Stimulated activated CD4-positive, alpha-beta T cell treated with anti-CD3 and anti-CD28 coated beads, Interleukin-15, amount 100 ng/mL, for 48 hours (primary cell): ENCODE measurements around the gene ATP5MC3.
"Not testable (repeated sequence)": the region's sequence is repeated elsewhere in the genome, so short reads cannot be mapped to it uniquely, and the experiment has no call there.

Source experiments
- DNase-seq, 2 donors: peaks; one replicate each; pipeline ENCODE4 v3.0.0-alpha.2; 2020; ENCODE audit warnings: low read depth in 2 of 2

ATP5MC3 gene

DNA sequence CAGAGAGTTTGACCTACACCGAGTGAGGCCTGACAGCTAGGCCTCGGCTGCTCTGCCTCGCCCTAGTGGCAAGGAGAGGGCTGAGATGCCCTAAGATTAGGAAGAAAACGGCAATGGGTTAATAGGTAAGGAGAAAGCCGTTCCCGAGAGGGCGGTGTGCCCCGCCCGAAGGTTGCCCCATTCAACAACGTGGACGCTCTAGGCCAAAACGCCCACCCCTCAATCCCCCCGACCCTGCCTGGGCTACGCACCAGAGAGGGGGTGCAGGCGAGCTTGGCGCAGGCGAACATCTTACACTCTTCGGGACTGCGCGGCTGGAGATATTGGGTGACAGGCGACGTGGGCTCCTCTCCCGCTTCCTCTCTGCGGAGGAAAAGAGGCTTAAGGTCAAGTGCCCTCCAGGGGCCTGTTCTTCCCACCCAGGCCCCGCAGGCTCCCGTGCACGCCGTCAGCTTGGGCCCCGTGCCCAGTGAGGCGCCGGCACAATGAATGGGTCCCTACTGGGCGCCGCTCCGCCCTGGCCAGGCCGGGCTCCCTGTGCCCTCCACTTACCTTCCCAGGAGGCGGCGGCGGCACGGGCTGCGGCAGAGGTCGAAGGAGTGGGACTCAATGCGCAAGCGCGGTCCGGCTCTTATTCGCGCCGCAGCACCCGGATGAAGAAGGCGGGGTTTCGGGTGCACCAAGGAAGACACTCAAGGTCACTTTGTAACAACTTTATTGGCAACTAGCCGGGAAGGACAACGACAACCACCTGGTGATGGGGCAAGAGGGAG is at the start of gene ATP5MC3:
TSS of gene ATP5MC3 (minus strand) at position 607 of the 773 bp plus-strand sequence. CDS start at position 290, 317 bp downstream.
- peak; percentile 85 to 90 for DNase-seq

DNA sequence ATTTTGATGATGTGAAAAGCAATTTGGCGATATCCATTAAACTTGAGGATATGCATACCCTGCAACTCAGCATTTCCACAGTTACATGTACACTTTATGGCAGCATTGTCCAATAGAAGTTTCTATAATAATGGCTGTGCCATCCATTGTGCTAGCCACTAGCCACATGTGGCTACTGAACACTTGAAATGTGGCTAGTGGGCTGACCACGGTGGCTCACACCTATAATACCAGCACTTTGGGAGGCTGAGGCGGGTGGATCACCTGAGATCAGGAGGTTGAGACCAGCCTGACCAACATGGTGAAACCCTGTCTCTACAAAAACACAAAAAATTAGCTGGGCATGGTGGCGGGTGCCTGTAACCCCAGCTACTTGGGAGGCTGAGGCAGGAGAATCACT is 47.1 kb upstream of the ATP5MC3 start:
- DNase-seq, result not testable (repeated sequence)

DNA sequence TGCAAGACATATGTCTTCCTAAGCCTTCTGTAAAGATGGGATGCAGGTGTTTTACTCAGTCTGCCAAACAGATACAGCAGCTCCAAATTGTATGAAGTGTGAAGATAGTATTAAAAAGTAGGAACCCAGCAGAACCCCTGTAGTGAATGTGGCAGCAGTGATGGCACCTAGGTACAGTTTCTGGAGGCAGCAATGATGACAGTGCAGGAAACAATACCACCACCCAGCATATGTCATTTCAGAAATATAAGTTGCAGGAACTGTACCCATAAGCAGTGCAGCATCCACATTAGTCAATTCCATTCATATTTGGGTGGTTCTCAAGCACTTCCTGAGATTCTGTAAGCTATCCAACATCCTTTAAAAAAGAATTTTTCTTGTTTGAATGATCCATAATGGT is 46.7 kb upstream of the ATP5MC3 start:
- DNase-seq, result no peak

DNA sequence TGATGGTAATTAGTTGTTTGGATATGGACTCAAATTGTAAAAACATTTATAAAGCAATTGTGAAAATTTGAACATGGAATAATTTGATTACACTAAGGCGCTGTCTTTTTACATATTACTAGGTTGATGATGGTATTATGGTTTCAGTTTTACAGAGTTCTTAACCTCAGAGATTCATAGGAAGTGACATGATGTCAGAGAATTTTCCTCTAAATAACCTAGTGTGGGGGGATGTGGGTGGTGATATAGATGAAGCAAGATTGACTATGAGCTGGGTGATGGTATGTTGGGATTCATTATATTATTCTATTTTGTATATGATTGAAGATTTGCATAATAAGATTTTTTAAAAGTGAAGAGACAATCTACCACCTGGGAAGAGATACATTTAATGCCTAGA is 45.9 kb upstream of the ATP5MC3 start:
- no peak for DNase-seq

DNA sequence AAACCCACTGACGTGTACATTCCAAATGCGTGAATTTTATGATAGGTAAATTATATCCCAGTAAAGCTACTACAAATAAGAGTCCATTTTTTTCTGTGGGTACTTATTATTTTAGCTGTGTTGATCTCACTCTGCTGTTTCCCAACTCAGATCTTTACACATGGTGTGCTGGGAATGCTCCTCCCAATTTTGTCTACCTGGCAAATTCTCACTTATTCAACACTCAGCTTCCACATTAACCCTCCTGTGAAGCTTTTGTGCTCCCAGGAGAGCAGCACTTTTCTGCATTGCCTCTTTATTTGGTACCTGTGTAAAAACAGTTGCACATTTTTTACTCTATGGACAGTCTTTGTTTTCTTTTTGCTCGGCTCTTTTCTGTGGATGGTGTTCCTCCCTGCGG is 38.6 kb upstream of the ATP5MC3 start:
- DNase-seq, result no peak

DNA sequence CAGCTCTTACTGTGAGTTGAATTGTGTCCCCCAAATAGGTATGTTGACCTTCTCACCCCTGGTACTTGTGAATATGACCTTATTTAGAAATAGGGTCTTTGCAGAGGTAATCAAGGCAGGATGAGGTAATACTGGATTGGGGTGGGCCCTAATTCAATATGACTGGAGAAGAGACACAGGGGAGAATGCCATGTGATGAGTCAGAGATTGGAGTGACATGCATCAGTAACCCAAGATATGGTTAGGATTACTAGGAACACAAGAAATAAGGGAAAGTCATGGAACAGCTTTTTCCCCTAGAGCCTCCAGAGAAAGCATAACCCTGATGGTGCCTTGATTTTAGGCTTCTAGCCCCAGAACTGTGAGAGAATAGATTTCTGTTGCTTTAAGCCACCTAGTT is 37.0 kb upstream of the ATP5MC3 start:
- no peak for DNase-seq

DNA sequence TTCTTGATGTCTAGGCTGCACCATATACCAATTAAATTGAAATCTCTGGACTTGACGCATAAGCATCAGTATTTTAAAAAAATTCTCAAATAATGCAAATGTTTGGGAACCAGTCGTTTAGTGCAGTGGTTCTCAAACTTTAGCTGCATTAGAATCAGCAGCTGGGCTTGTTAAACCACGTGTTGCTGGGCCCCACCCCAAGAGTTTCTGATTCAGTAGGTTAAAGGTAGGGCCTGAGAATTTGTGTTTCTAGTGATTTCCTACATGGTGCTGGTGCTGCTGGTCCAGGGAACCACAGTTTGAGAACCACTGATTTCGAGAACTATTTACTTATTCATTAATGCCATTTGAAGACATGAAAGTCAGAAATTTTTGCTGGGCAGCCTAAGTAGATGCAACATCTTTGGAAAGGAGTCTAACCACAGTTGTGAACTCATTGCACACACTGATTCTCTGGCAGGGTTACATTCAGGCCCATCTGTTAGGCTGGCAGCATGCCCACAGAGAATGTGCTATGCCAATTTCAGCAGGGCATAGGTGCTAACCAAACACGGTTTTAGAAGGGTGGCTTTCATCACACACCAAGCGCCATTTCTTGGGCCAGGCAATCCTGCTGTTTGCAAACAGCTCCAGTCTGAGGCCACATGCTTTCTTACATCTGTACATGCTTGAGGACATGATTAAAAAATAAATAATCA is 26.4 kb upstream of the ATP5MC3 start:
- no peak for DNase-seq

DNA sequence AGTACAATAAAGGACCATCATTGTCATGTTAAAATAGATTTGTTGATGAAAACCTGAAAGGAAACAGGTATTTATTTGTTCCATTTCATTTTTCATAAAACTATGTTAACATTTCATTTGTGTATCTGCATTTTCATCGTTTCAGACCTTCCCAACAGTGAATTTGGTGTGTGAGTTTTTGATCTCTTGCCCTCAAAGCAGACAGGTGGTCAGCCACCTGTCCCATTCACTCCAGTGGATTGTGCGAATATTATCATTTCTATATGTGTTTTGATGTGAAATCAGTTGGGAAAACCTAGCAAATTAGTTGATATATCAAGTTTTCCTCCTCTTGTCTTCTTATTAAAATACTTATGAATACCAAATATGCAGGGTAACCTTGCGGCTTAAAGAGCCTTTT is 25.4 kb upstream of the ATP5MC3 start:
- no peak for DNase-seq

DNA sequence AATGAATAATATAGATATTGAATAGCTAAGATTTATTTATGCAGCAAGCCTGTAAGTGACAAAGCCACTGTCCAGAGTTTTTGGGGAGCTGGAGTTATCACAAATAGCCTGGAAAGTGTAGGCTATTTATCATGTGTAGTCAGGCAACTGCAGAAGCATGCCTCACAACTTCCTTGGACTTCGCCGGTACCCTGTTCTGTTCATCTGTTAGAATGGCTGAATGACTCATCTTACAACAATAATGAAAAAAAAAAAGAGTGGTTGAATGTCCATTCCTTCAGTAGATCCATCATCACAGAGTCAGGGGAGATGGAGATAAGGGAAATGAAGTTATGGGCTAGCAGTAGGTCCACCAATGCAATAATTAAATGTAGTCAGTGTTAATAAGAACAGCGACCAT is 24.0 kb upstream of the ATP5MC3 start:
- DNase-seq, result no peak

DNA sequence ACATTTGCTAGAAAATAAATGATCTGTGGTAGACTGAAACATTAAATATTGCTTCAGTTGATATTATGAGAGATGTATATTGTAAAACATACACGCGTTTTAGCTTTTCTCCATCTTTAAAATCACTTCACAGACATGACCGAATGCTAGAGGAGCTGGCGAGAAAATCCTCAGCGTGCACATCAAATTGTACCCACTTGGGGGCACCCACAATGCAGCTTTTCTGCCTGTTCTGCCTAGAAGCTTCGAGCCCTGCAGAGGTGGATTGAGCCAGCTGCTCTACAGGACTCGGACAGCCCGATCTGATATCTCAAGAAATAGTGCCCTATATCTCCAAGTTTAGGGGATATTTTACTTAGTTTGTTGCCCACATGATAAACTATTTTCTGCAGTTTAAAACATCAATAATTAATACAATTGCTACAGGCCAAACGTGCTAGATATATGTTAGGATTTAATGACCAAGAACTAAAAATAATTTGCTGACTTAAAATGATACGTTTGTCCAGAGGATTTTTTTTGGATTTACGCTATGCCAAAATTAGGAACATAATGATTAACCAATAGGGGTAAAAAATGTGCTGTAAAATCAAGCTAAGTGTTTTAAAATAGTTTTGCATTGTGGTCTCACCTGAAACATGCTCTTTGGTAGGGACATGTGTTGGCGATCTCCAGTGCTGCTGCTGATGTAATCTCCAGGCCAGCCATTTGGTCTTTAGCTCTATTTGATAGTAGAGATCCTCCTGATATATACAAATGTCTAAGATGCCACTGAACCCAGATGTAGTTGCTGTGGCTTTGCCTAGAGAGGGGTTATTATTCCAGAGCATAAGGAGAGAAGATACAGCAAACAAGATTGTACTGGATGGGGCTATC is 22.3 kb upstream of the ATP5MC3 start:
- DNase-seq, result peak; percentile 25 to 51

DNA sequence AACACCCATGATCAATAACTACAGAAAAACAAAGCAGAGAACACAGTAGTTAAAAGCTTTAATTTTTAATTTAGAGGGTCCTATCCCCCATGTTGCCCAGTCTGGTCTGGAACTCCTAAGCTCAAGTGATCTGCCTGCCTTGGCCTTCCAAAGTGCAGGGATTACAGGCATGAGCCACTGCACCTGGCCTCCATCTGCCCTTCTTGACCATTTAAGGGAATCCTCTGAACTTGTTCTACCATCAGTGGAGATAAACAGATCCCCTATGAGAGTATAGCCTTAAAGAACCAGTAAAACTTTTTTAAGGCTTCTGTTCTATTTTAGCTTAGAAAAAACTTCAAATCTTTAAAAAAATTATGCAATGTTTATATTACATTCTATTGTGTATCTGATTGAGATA is 13.5 kb upstream of the ATP5MC3 start:
- no peak for DNase-seq

DNA sequence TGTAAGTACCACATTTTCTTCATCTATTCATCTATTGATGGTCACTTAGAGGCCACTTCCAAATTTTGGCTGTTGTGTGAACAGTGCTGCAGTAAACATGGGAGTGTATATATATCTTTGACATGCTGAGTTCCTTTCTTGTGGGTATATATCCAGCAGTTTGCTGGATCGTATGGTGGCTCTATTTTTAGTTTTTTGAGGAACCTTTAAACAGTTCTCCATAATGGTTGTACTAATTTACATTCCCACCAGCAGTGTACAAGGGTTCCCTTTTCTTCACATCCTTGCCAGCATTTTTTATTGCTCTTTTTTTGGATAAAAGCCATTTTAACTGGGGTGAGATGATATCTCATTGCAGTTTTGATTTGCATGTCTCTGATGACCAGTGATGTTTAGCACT is 7.3 kb upstream of the ATP5MC3 start:
- DNase-seq, result no peak

DNA sequence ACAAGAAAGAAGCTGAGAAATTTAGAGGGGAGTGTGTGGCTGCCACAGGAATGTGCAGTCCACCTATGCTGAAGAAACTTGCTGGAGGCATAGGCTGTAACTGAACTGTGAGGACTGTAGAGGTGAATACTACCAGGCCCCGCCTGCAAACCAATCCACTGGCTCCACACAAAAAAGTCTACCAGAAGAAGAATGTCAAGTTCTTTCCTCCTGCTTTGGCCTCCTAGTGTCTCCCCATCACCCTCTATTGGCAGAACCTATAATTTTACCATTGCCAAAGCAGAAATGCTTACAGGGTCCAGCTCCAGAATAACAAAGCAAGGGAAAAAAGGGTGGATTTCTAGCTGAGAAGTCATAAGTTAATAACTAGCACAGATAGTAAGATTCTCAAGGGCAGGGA is 5.9 kb upstream of the ATP5MC3 start:
- DNase-seq, result no peak

DNA sequence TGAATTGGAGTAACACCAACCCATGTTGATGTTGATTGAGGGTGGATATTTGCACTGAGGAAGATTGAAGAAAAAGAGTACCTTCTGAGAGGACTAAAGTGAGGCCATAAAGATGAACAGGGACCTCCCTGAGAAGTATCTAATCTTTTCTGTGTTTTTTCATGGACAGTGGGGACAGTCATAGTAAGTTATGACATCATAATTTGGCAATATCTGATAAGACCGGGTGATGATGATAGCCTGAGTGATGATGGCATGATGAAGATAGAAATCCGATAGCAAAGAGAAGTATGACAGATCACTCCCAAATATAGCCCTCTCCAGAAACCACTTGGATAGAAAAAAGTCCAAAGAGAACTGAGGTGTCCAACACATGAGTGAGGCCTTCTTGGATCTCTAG is 2.2 kb upstream of the ATP5MC3 start:
- no peak for DNase-seq

DNA sequence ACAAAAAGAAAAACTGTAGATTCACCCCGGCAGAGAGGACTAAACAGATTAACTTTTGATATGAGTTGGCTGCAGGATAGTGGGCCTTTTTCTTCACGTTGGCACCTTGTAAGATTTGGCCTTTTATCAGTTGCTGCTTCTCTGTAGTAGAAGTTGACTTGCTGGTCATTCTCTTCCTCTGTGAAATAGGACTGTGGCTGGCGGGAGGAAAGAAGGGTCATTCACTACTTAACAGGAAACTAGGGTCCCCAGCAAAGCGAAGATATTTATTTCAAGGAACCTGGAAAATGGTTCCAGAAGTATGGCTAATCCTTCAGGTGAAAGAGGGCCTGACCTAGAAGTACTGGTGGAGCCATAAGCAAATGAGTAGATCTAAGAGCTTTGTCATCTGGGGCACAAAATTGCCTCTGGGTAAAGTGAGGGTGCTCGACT is 383 bp upstream of the ATP5MC3 start:
- no peak for DNase-seq

DNA sequence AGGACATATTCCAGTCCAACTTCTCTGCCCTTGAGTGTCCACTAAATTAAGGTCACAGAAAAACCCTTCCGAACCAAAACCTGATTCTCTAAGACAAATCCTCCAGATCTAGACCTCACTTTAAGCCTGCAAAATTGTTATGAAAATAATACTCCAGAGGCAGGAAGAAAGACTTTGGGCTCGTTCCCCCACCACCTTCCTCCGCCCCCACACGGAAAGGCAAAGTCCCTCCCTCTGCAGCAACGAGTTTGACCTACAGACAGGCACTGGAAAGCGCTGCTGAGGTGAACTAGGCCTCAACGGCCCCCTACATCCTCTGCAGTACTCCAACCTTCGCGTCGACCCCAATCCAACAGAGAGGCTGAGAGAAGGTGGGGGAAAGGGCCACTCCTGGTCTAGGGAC is 808 bp downstream of the ATP5MC3 start:
- DNase-seq, result peak; percentile 33 to 44

DNA sequence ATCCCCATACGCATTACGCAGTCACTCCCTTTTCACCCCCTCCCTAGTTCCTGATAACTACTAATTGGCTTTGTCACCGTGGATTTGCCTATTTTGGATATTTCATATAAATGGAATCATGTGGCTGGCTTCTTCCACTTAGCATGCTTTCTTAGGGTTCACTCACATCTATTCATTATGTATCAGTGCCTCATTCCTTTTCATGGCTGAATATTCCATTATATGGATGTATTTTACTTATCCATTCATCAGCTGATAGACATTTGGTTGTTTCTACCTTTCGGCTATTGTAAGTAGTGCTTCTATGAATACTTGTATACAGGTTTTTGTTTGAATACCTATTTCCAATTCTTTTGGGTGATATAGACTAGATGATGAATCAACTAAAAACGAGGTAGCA is 4.9 kb downstream of the ATP5MC3 start:
- DNase-seq, result no peak

DNA sequence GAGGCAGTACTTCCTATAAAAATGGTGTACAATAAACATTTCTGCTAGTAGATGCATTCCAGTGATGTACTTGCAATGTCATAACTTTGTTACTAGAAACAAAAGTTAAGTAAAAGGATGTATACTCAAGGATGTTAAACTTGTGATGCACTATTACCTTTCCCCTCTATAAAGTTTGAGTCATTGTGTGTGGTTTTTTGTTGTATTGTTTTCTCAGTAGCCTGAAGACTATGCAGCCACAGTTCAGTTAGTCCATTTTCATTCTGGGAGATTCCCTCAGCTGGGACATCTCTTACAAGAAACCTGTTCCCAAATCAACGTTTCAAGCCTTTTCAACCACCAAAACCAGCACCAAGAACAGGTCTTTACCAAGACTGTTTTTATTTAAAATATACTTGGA is 5.6 kb downstream of the ATP5MC3 start:
- no peak for DNase-seq

DNA sequence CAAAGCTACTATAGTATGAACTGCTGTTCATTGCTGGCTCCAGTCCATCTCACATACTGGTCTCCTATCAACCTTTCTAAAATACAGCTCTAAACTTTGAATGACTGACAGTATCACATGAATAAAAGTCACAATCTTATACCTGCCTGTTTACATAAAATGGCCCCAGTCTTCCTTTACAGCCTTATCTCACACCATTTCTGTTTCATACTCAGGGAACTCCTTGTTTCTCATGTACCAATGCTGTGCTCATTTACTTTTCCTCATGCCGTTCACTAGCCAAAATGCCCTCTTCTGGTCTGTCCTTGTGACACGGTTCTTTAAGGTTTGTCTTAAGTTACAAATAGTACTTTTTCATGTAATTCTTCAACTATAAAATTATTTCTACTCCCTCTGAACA is 6.2 kb downstream of the ATP5MC3 start:
- no peak for DNase-seq

DNA sequence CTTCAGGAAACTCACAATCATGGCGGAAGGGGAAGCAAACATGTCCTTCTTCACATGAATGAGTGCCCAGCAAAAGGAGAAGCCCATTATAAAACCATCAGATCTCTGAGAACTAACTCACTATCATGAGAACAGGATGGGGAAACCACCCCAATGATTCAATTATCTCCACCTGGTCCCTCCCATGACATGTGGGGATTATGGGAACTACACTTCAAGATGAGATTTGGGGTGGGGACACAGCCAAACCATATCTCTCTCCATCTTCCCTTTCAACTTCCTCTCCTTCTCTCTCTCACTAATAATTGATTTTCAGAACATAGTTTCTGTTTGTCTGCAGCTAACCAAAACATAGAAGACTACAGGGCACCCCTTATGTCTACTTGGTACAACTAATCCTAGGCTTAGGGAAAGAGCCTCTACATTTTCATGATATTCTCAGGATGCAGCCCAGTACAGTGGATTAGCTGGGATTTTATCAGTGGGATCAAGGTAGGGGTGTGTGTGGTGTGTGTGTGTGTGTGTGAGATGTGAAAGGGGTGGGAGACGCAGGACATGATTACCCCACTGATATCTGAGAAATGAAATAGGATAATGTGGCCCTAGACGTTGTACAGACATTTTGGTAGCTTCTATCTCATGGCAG is 10.7 kb downstream of the ATP5MC3 start:
- no peak for DNase-seq

DNA sequence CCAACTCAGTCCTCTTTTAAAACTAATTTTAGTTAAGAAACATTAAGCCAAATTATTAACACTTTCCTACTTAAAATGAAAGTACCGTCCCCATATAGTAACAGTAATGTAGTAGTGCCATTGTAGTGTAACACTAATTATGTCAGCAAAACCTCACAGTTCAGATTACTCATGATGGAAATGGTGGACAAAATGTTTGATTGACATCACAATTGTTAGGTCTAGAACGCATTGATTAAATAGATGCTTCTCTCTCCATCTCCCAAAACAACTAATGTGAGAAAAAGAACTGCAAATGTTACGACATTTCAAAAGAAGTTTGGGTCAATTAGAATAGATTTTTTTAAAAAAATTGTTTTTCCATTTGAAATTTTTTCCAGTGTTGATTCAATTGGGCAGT is 12.3 kb downstream of the ATP5MC3 start:
- no peak for DNase-seq

DNA sequence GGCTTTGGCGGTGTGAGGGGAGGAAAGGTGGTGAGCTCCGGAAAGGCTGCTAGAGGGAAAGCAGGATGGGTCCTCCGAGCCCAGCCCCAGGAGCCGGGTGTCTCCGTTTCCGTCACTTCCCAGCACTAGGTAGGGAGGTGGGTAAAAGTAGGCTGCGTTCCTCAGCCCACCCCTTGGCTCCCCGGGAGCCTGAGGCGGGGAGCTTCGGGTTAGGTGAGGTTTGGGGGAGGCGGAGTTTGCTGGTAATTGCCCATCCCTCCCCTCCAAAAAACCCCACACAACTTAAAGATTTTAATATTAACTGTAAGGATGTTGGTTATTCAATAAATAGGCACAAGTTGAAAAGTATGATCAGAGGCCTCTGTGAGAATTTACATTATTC is 13.0 kb downstream of the ATP5MC3 start:
- DNase-seq, result no peak
